Measurements from ENCODE around the gene TRABD2B. TPM values are rescaled to one million over a fixed set of nuclear protein-coding genes. Genes with fewer than 3 reads are reported as not detected.

The TRABD2B gene
- total RNA-seq, 2 donors from 2014 or later, result 2.6 to 4.3 TPM

- Histone ChIP-seq H3K27me3 (peaks cover 0 to 10% of the 10 kb centered on the region in 2 donors), H3K36me3 (replicated peaks in 1 of 2; ENCODE audit: insufficient read depth in 1 of 2, low read depth in 2 of 2) (no peaks in the 10 kb centered on the region), H3K9me3 (no peaks in the 10 kb centered on the region), H3K4me1 (peaks cover 15% of the 10 kb centered on the region), H3K27ac (no peak overlapping the region), H3K4me3 (no peak overlapping the region)
- no peak for ATAC-seq
- intact Hi-C loops (cut with DNase I), result loop anchor here (10.0 kb wide), 1 partner anchor 542 kb away; no protein-coding TSS in a partner anchor
- TF ChIP-seq CTCF (IDR thresholded peaks at IDR 0.05), result no peak
- TF ChIP-seq POLR2A (IDR thresholded peaks at IDR 0.05), result no peak
- no peak for DNase-seq
- 74 to 76% methylated on average over 8 of the region's 8 CpGs for WGBS, 2 donors
These were observed 270.0 kb downstream of the TRABD2B start for GRCh38 chr1:47727051-47727696.

GRCh38 chr1:47725992-47726855, 271.0 kb downstream of the TRABD2B start:
- peak; percentile 56 to 83 (median 80) for TF ChIP-seq CTCF (IDR thresholded peaks at IDR 0.05)
- TF ChIP-seq POLR2A (IDR thresholded peaks at IDR 0.05), result no peak
- H3K36me3 ChIP-seq (replicated peaks in 1 of 2; ENCODE audit: insufficient read depth in 1 of 2, low read depth in 2 of 2), result no peaks in the 10 kb centered on the region
- no peak overlapping the region for H3K27ac ChIP-seq
- no peaks in the 10 kb centered on the region for H3K9me3 ChIP-seq
- intact Hi-C loops (cut with DNase I), result loop anchor here (10.0 kb wide), 1 partner anchor 541 kb away; no protein-coding TSS in a partner anchor
- DNase-seq, result peak; percentile 78 to 85 (median 80)
- H3K27me3 ChIP-seq, result peaks cover 0 to 10% of the 10 kb centered on the region in 2 donors
- no peak overlapping the region for H3K4me3 ChIP-seq
- peak; percentile 87 for ATAC-seq
- peaks cover 15% of the 10 kb centered on the region for H3K4me1 ChIP-seq
- 8 to 10% methylated on average over 13 to 22 of the region's 22 CpGs for WGBS, 2 donors

- intact Hi-C loops (cut with DNase I), result loop anchor here (10.0 kb wide), 1 partner anchor 541 kb away; no protein-coding TSS in a partner anchor
These were observed 271.6 kb downstream of the TRABD2B start for GRCh38 chr1:47725511-47725991.

GRCh38 chr1:47725000-47725473, 272.1 kb downstream of the TRABD2B start:
- DNase-seq (peak in 2 of 4 donors; percentile 31 to 38), ATAC-seq (peak; percentile 41)
- H3K27me3 ChIP-seq, result peaks cover 0 to 10% of the 10 kb centered on the region in 2 donors
- H3K9me3 ChIP-seq, result no peaks in the 10 kb centered on the region
- H3K27ac ChIP-seq, result no peak overlapping the region
- no peak overlapping the region for H3K4me3 ChIP-seq
- WGBS, 2 donors, result 4 to 10% methylated on average over 2 to 37 of the region's 45 CpGs
- intact Hi-C loops (cut with DNase I), result loop anchor here (5.0 to 10.0 kb wide), 2 partner anchors 283 to 540 kb away; no protein-coding TSS in a partner anchor
- TF ChIP-seq CTCF (IDR thresholded peaks at IDR 0.05), result peak in 2 of 7 experiments; percentile 7 to 30
- TF ChIP-seq POLR2A (IDR thresholded peaks at IDR 0.05), result no peak
- no peaks in the 10 kb centered on the region for H3K36me3 ChIP-seq (replicated peaks in 1 of 2; ENCODE audit: insufficient read depth in 1 of 2, low read depth in 2 of 2)
- H3K4me1 ChIP-seq, result peaks cover 15% of the 10 kb centered on the region

More at GRCh38 chr1:47725511-47725991, 271.6 kb downstream of the TRABD2B start:
- 7 to 12% methylated on average over 9 to 13 of the region's 13 CpGs for WGBS, 2 donors
- ATAC-seq (peak; percentile 12), DNase-seq (no peak)
- TF ChIP-seq CTCF (IDR thresholded peaks at IDR 0.05) (no peak), POLR2A (IDR thresholded peaks at IDR 0.05) (no peak)
- Histone ChIP-seq H3K36me3 (replicated peaks in 1 of 2; ENCODE audit: insufficient read depth in 1 of 2, low read depth in 2 of 2) (no peaks in the 10 kb centered on the region), H3K27ac (no peak overlapping the region), H3K4me3 (no peak overlapping the region), H3K9me3 (no peaks in the 10 kb centered on the region), H3K27me3 (peaks cover 0 to 10% of the 10 kb centered on the region in 2 donors), H3K4me1 (peaks cover 15% of the 10 kb centered on the region)

Data from body of pancreas (tissue), 4 donors.